Measurements from ENCODE around the gene PYM1. TPM values are rescaled to one million over a fixed set of nuclear protein-coding genes. Genes with fewer than 3 reads are reported as not detected.
"Not testable (repeated sequence)": the region's sequence is repeated elsewhere in the genome, so short reads cannot be mapped to it uniquely, and the experiment has no call there.

Gene PYM1
- total and polyA plus RNA-seq, 4 donors, result 17.8 to 36.7 (median 32.4) TPM

- Histone ChIP-seq H3K27me3 (ENCODE audit: control insufficient read depth, insufficient read depth, low read length) (peaks cover 30% of the 10 kb centered on the region), H3K27ac (ENCODE audit: low read depth, low read length) (peak overlapping the region; percentile 88), H3K4me3 (ENCODE audit: low read depth, low read length) (peak overlapping the region; percentile 76), H3K4me1 (ENCODE audit: control insufficient read depth, insufficient read depth, low read length) (peaks cover 35% of the 10 kb centered on the region), H3K36me3 (ENCODE audit: control insufficient read depth, insufficient read depth, low read length) (no peaks in the 10 kb centered on the region), H3K9me3 (ENCODE audit: control insufficient read depth, insufficient read depth, low read length) (no peaks in the 10 kb centered on the region)
- under 1% methylated on average over 33 of the region's 60 CpGs for WGBS (ENCODE audit: insufficient coverage)
- DNase-seq (ENCODE audit: low read depth in 4 of 6, low spot score in 6 of 6), result peak in 2 of 6 donors; percentile 69 to 79
These were observed 4.3 kb upstream of the PYM1 start for GRCh38 chr12:55931780-55932550.

- Histone ChIP-seq H3K27ac (ENCODE audit: low read depth, low read length) (peak overlapping the region; percentile 88), H3K27me3 (ENCODE audit: control insufficient read depth, insufficient read depth, low read length) (peaks cover 28% of the 10 kb centered on the region), H3K36me3 (ENCODE audit: control insufficient read depth, insufficient read depth, low read length) (no peaks in the 10 kb centered on the region), H3K4me3 (ENCODE audit: low read depth, low read length) (peak overlapping the region; percentile 76), H3K4me1 (ENCODE audit: control insufficient read depth, insufficient read depth, low read length) (peaks cover 35% of the 10 kb centered on the region), H3K9me3 (ENCODE audit: control insufficient read depth, insufficient read depth, low read length) (no peaks in the 10 kb centered on the region)
- no peak for DNase-seq (ENCODE audit: low read depth in 4 of 6, low spot score in 6 of 6)
- WGBS (ENCODE audit: insufficient coverage), result 17% methylated on average over 9 of the region's 10 CpGs
These were observed 3.7 kb upstream of the PYM1 start for GRCh38 chr12:55931317-55931779.

- Histone ChIP-seq H3K4me3 (ENCODE audit: low read depth, low read length) (peak within 1 kb of the TSS; percentile 76), H3K9me3 (ENCODE audit: control insufficient read depth, insufficient read depth, low read length) (no peaks in the 10 kb centered on the region), H3K4me1 (ENCODE audit: control insufficient read depth, insufficient read depth, low read length) (peaks cover 35% of the 10 kb centered on the region), H3K36me3 (ENCODE audit: control insufficient read depth, insufficient read depth, low read length) (no peaks in the 10 kb centered on the region), H3K27ac (ENCODE audit: low read depth, low read length) (peak within 1 kb of the TSS; percentile 88), H3K27me3 (ENCODE audit: control insufficient read depth, insufficient read depth, low read length) (peaks cover 28% of the 10 kb centered on the region)
- DNase-seq (ENCODE audit: low read depth in 4 of 6, low spot score in 6 of 6), result peak in 2 of 6 donors; percentile 75 to 84
- WGBS (ENCODE audit: insufficient coverage), result no CpG with 5 or more reads among the region's 3 CpGs
These were observed 3.1 kb upstream of the PYM1 start, which contains the start of gene DGKA for GRCh38 chr12:55930771-55931316. TSS of gene DGKA (plus strand) at chr12:55931162. CDS start at chr12:55936504, 5,342 bp downstream.

- H3K27ac ChIP-seq (ENCODE audit: low read depth, low read length), result no peak overlapping the region
These were observed 1.7 kb upstream of the PYM1 start for GRCh38 chr12:55929306-55929791.

GRCh38 chr12:55926738-55927587 is 731 bp downstream of the PYM1 start:
- DNase-seq (ENCODE audit: low read depth in 4 of 6, low spot score in 6 of 6), result peak; percentile 89 to 99 (median 93)
- Histone ChIP-seq H3K36me3 (ENCODE audit: control insufficient read depth, insufficient read depth, low read length) (peaks cover 3% of the 10 kb centered on the region), H3K9me3 (ENCODE audit: control insufficient read depth, insufficient read depth, low read length) (no peaks in the 10 kb centered on the region), H3K4me3 (ENCODE audit: low read depth, low read length) (peak overlapping the region; percentile 91), H3K27ac (ENCODE audit: low read depth, low read length) (peak overlapping the region; percentile 95), H3K27me3 (ENCODE audit: control insufficient read depth, insufficient read depth, low read length) (no peaks in the 10 kb centered on the region), H3K4me1 (ENCODE audit: control insufficient read depth, insufficient read depth, low read length) (peaks cover 19% of the 10 kb centered on the region)
- under 1% methylated on average over 39 of the region's 42 CpGs for WGBS (ENCODE audit: insufficient coverage)

More at GRCh38 chr12:55929306-55929791, 1.7 kb upstream of the PYM1 start:
- no peak for DNase-seq (ENCODE audit: low read depth in 4 of 6, low spot score in 6 of 6)
- Histone ChIP-seq H3K4me1 (ENCODE audit: control insufficient read depth, insufficient read depth, low read length) (peaks cover 28% of the 10 kb centered on the region), H3K27me3 (ENCODE audit: control insufficient read depth, insufficient read depth, low read length) (peaks cover 13% of the 10 kb centered on the region), H3K9me3 (ENCODE audit: control insufficient read depth, insufficient read depth, low read length) (no peaks in the 10 kb centered on the region), H3K4me3 (ENCODE audit: low read depth, low read length) (no peak overlapping the region), H3K36me3 (ENCODE audit: control insufficient read depth, insufficient read depth, low read length) (no peaks in the 10 kb centered on the region)
- WGBS (ENCODE audit: insufficient coverage), result 73% methylated on average over 1 of the region's 8 CpGs

GRCh38 chr12:55925870-55926737 is 1.6 kb downstream of the PYM1 start:
- Histone ChIP-seq H3K9me3 (ENCODE audit: control insufficient read depth, insufficient read depth, low read length) (no peaks in the 10 kb centered on the region), H3K27ac (ENCODE audit: low read depth, low read length) (peak overlapping the region; percentile 95), H3K4me3 (ENCODE audit: low read depth, low read length) (peak overlapping the region; percentile 91), H3K36me3 (ENCODE audit: control insufficient read depth, insufficient read depth, low read length) (peaks cover 3% of the 10 kb centered on the region), H3K27me3 (ENCODE audit: control insufficient read depth, insufficient read depth, low read length) (no peaks in the 10 kb centered on the region), H3K4me1 (ENCODE audit: control insufficient read depth, insufficient read depth, low read length) (peaks cover 14% of the 10 kb centered on the region)
- 4% methylated on average over 4 of the region's 10 CpGs for WGBS (ENCODE audit: insufficient coverage)
- no peak for DNase-seq (ENCODE audit: low read depth in 4 of 6, low spot score in 6 of 6)

- 88% methylated on average over 3 of the region's 4 CpGs for WGBS (ENCODE audit: insufficient coverage)
- peaks cover 3% of the 10 kb centered on the region for H3K36me3 ChIP-seq (ENCODE audit: control insufficient read depth, insufficient read depth, low read length)
- H3K4me1 ChIP-seq (ENCODE audit: control insufficient read depth, insufficient read depth, low read length), result peaks cover 11% of the 10 kb centered on the region
- H3K27me3 ChIP-seq (ENCODE audit: control insufficient read depth, insufficient read depth, low read length), result no peaks in the 10 kb centered on the region
- no peaks in the 10 kb centered on the region for H3K9me3 ChIP-seq (ENCODE audit: control insufficient read depth, insufficient read depth, low read length)
- no peak for DNase-seq (ENCODE audit: low read depth in 4 of 6, low spot score in 6 of 6)
- H3K27ac ChIP-seq (ENCODE audit: low read depth, low read length), result no peak overlapping the region
- no peak overlapping the region for H3K4me3 ChIP-seq (ENCODE audit: low read depth, low read length)
These were observed 2.3 kb downstream of the PYM1 start for GRCh38 chr12:55925371-55925770.

GRCh38 chr12:55923648-55924047 is 4.0 kb downstream of the PYM1 start:
- DNase-seq (ENCODE audit: low read depth in 4 of 6, low spot score in 6 of 6); H3K27ac ChIP-seq (ENCODE audit: low read depth, low read length); H3K9me3 ChIP-seq (ENCODE audit: control insufficient read depth, insufficient read depth, low read length); H3K4me3 ChIP-seq (ENCODE audit: low read depth, low read length); H3K36me3 ChIP-seq (ENCODE audit: control insufficient read depth, insufficient read depth, low read length); H3K27me3 ChIP-seq (ENCODE audit: control insufficient read depth, insufficient read depth, low read length): not testable (repeated sequence)
- 100% methylated on average over 7 of the region's 9 CpGs for WGBS (ENCODE audit: insufficient coverage)
- peaks cover 10% of the 10 kb centered on the region for H3K4me1 ChIP-seq (ENCODE audit: control insufficient read depth, insufficient read depth, low read length)
